Panc1 (cell line): Measurements from ENCODE around the gene AKAP13. TPM values are rescaled to one million over a fixed set of nuclear protein-coding genes. Genes with fewer than 3 reads are reported as not detected.

Experiments used
- ATAC-seq: fragments of 200-7000 bp; cut with Tn5 transposase; 2 replicates; pipeline ENCODE4 v1.9.1; 2020; ENCODE audit warnings: mild to moderate bottlenecking, moderate library complexity
- BruUV-seq: library from RNA; stranded (reverse); fragments of 400-500 nt; replicated peaks from 2 replicates; lab custom pipeline; 2021; lab: Mats Ljungman, UMichigan
- CTCF ChIA-PET: fragments of 300-600 bp; sonication (Branson Sonifier 250); formaldehyde crosslinking; loops from one replicate; lab custom pipeline; 2022; ENCODE audit warnings: antibody characterized with exemption; lab: Charles Lee
- POLR2A ChIA-PET: fragments of 300-600 bp; sonication (Branson Sonifier 250); formaldehyde crosslinking; loops from one replicate; lab custom pipeline; 2022; ENCODE audit warnings: antibody characterized with exemption; lab: Charles Lee
- DNase-seq: peaks from one replicate; pipeline ENCODE4 v3.0.0-alpha.2; 2010; ENCODE audit warnings: low read depth, low spot score
- H3K27ac ChIP-seq: 2 replicates; pipeline ENCODE4 v1.5.1; 2011; ENCODE audit warnings: mild to moderate bottlenecking, low read length, inconsistent platforms
- H3K27me3 ChIP-seq: fragments of 200-500 bp; sonication (Bioruptor generic); 2 replicates; pipeline ENCODE4 v1.6.0; 2014; ENCODE audit warnings: low read length, inconsistent platforms; ENCODE audit not compliant: control insufficient read depth, insufficient read depth
- H3K36me3 ChIP-seq: fragments of 200-500 bp; sonication (Bioruptor generic); 2 replicates; pipeline ENCODE4 v1.5.1; 2014; ENCODE audit warnings: inconsistent platforms, mild to moderate bottlenecking, low read length, moderate library complexity; ENCODE audit not compliant: control insufficient read depth, insufficient read depth
- H3K4me1 ChIP-seq: 2 replicates; pipeline ENCODE4 v1.5.1; 2011; ENCODE audit warnings: inconsistent platforms, mild to moderate bottlenecking, low read length, moderate library complexity; ENCODE audit not compliant: control insufficient read depth, insufficient read depth
- H3K4me3 ChIP-seq, 2 experiments: 2 replicates each; pipeline ENCODE4 v1.5.1; 2011 to 2012; ENCODE audit warnings: low read depth in 2 of 2, low read length in 2 of 2, mild to moderate bottlenecking in 2 of 2, inconsistent platforms in 1 of 2, moderate library complexity in 1 of 2
- H3K9me3 ChIP-seq: fragments of 200-500 bp; sonication (Bioruptor generic); 2 replicates; pipeline ENCODE4 v1.5.1; 2014; ENCODE audit warnings: low read depth, mild to moderate bottlenecking, inconsistent platforms, low read length, moderate library complexity; ENCODE audit not compliant: control insufficient read depth, insufficient read depth
- POLR2AphosphoS5 ChIP-seq: IDR thresholded peaks from 2 replicates; pipeline ENCODE4 v1.6.1; 2012; ENCODE audit warnings: mild to moderate bottlenecking, low read depth, low read length, moderate library complexity
- SIN3A ChIP-seq: IDR thresholded peaks from 2 replicates; pipeline ENCODE4 v1.6.1; 2012; ENCODE audit warnings: low read depth, mild to moderate bottlenecking, low read length, moderate library complexity, borderline replicate concordance; ENCODE audit not compliant: insufficient read depth
- TCF7L2 ChIP-seq: IDR thresholded peaks from 2 replicates; pipeline ENCODE4 v1.6.1; 2011; ENCODE audit warnings: mild to moderate bottlenecking, low read depth, low read length, inconsistent platforms
- in situ Hi-C: cut with HindIII; loops from 2 replicates; pipeline ENCODE4 v1.10.0; 2016; ENCODE audit warnings: low sequenced_read_pairs, low pct_unique_long_range_greater_than_20kb
- intact Hi-C: fragments of 100-400 bp; cut with micrococcal nuclease; formaldehyde crosslinking; loops from one replicate; pipeline ENCODE4 v1.10.0; 2022; ENCODE audit not compliant: unreplicated experiment
- total RNA-seq: library from RNA; stranded (reverse); gene quantifications from one replicate; pipeline ENCODE4 v1.2.1, GENCODE V29; 2021; ENCODE audit not compliant: unreplicated experiment
- TF ChIP-seq, protein P1 (sequence below): fragments of 450-650 bp; IDR thresholded peaks from 2 replicates; pipeline ENCODE4 v1.5.1; 2017; ENCODE audit warnings: mild to moderate bottlenecking
- TF ChIP-seq, protein P2 (sequence below), 2 experiments: IDR thresholded peaks; 2 replicates each; pipeline ENCODE4 v1.6.1; 2011 to 2012; ENCODE audit warnings: low read depth in 2 of 2, control low read depth in 1 of 2, low read length in 1 of 2, mild to moderate bottlenecking in 1 of 2, moderate library complexity in 1 of 2; ENCODE audit not compliant: insufficient read depth in 1 of 2

Gene AKAP13
- total RNA-seq, 1 experiment from 2014 or later, result 94.2 TPM

DNA sequence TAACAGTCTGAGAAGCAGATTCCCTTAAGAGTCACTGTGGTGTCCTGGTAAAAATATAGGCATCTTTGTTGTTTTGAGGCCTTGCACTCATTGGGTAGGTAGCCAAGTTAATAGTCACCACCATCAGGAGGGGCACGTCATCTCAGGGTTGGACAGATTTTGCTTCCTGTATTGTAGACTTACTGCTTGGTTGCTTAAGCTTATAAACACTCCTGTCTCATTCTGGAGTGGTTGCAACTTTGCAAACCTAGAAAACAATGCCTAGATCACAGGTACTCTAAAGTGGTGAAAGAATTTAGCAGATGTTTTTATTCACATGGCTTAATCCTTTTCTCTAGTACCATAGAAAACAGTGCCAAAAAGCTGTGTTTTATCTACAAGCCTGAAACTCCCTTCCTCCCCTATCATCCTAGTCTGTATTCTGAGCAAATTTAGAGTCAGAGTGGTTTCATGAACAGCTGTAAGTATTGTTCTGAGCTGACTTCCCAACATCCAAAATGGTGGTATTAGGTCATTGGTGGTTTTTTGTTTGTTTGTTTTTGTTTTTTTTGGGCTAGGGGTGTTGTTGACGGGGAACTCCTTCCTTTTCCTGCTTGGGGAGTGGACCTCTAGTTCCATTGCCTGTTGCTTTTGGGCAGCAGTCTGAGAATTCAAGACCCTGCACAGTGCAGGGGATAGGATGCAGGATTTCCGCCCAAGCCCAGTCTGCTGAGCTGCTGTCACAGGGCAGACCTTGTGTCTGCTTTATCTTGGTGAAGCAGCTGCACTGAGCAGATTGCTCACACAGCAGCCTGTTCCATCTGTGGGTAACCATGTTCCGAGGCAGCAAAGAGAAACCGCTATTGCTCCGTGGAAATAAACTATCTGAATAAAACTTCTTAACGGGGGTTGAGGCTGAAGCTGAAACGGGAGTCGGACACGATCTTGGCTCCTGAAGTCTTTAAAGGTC is 202.0 kb downstream of the AKAP13 start:
- in situ Hi-C loops (no loop called here), intact Hi-C loops (no loop called here)
- BruUV-seq, result no TSS peak
- TF ChIP-seq SIN3A (no peak), POLR2AphosphoS5 (no peak), TCF7L2 (no peak)
- TF ChIP-seq, protein P1, sequence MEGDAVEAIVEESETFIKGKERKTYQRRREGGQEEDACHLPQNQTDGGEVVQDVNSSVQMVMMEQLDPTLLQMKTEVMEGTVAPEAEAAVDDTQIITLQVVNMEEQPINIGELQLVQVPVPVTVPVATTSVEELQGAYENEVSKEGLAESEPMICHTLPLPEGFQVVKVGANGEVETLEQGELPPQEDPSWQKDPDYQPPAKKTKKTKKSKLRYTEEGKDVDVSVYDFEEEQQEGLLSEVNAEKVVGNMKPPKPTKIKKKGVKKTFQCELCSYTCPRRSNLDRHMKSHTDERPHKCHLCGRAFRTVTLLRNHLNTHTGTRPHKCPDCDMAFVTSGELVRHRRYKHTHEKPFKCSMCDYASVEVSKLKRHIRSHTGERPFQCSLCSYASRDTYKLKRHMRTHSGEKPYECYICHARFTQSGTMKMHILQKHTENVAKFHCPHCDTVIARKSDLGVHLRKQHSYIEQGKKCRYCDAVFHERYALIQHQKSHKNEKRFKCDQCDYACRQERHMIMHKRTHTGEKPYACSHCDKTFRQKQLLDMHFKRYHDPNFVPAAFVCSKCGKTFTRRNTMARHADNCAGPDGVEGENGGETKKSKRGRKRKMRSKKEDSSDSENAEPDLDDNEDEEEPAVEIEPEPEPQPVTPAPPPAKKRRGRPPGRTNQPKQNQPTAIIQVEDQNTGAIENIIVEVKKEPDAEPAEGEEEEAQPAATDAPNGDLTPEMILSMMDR, result no peak
- TF ChIP-seq, protein P2, sequence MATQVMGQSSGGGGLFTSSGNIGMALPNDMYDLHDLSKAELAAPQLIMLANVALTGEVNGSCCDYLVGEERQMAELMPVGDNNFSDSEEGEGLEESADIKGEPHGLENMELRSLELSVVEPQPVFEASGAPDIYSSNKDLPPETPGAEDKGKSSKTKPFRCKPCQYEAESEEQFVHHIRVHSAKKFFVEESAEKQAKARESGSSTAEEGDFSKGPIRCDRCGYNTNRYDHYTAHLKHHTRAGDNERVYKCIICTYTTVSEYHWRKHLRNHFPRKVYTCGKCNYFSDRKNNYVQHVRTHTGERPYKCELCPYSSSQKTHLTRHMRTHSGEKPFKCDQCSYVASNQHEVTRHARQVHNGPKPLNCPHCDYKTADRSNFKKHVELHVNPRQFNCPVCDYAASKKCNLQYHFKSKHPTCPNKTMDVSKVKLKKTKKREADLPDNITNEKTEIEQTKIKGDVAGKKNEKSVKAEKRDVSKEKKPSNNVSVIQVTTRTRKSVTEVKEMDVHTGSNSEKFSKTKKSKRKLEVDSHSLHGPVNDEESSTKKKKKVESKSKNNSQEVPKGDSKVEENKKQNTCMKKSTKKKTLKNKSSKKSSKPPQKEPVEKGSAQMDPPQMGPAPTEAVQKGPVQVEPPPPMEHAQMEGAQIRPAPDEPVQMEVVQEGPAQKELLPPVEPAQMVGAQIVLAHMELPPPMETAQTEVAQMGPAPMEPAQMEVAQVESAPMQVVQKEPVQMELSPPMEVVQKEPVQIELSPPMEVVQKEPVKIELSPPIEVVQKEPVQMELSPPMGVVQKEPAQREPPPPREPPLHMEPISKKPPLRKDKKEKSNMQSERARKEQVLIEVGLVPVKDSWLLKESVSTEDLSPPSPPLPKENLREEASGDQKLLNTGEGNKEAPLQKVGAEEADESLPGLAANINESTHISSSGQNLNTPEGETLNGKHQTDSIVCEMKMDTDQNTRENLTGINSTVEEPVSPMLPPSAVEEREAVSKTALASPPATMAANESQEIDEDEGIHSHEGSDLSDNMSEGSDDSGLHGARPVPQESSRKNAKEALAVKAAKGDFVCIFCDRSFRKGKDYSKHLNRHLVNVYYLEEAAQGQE (IDR thresholded peaks at IDR 0.05; ENCODE audit: insufficient read depth in 1 of 2, low read depth in 2 of 2, low read length in 1 of 2), result no peak
- ATAC-seq, result no peak
- H3K4me1 ChIP-seq, result no peaks in the 10 kb centered on the region
- H3K9me3 ChIP-seq, result no peaks in the 10 kb centered on the region
- DNase-seq, result no peak
- no peaks in the 10 kb centered on the region for H3K27me3 ChIP-seq
- no peak overlapping the region for H3K4me3 ChIP-seq
- peaks cover 9% of the 10 kb centered on the region for H3K36me3 ChIP-seq
- POLR2A ChIA-PET, result no interaction called here
- CTCF ChIA-PET, result no interaction called here
- no peak overlapping the region for H3K27ac ChIP-seq

DNA sequence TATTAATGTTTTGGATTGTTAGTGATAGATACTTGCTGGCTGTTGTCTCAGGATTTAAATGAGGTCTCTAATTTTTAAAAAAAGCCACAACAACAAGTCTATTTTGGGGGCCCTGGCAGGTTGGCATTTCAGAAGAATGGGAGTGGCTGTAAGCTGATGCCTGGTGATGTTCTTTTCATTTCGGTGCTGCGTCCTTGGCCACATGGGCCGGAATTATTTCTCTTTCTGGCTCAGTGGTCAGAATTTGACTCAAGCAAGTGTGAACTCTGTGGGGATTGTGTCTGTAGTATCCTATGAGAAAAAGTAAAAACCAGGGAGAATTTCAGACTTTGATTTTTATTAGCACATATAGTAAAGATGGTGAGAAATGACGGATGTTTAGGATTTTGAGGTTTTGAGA is 203.0 kb downstream of the AKAP13 start:
- H3K27ac ChIP-seq, result no peak overlapping the region
- DNase-seq (no peak), ATAC-seq (no peak)
- no peaks in the 10 kb centered on the region for H3K4me1 ChIP-seq
- H3K36me3 ChIP-seq, result peaks cover 9% of the 10 kb centered on the region
- in situ Hi-C loops, result no loop called here
- intact Hi-C loops, result no loop called here
- ChIA-PET CTCF (no interaction called here), POLR2A (no interaction called here)
- TF ChIP-seq TCF7L2, result no peak
- no peak for TF ChIP-seq POLR2AphosphoS5
- TF ChIP-seq, protein P1, result no peak
- TF ChIP-seq SIN3A, result no peak
- H3K9me3 ChIP-seq, result no peaks in the 10 kb centered on the region
- no peaks in the 10 kb centered on the region for H3K27me3 ChIP-seq
- BruUV-seq, result no TSS peak
- no peak overlapping the region for H3K4me3 ChIP-seq
